Brain microvascular endothelial cell (primary cell): ENCODE results near the gene VCX3B.
"Not testable (repeated sequence)": the region's sequence is repeated elsewhere in the genome, so short reads cannot be mapped to it uniquely, and the experiment has no call there.

ENCODE experiments used
- DNase-seq: peaks from one replicate; pipeline ENCODE4 v3.0.0-alpha.2; 2020
- H3K27ac ChIP-seq: fragments of 250-450 bp; sonication (Bioruptor Pico); 2 replicates; pipeline ENCODE4 v1.5.1; 2020; ENCODE audit warnings: mild to moderate bottlenecking, moderate library complexity
- H3K27me3 ChIP-seq: fragments of 250-450 bp; sonication (Bioruptor Pico); replicated peaks from 2 replicates; pipeline ENCODE4 v1.5.1; 2020; ENCODE audit warnings: mild to moderate bottlenecking
- H3K36me3 ChIP-seq: fragments of 250-450 bp; sonication (Bioruptor Pico); replicated peaks from 2 replicates; pipeline ENCODE4 v1.5.1; 2020; ENCODE audit warnings: mild to moderate bottlenecking
- H3K4me3 ChIP-seq: 2 replicates; pipeline ENCODE4 v1.5.1; 2011; ENCODE audit warnings: low read depth, mild to moderate bottlenecking, control low read depth, low read length, moderate library complexity
- CTCF ChIP-seq: IDR thresholded peaks from 2 replicates; pipeline ENCODE4 v1.5.1; 2011; ENCODE audit warnings: low read depth, mild to moderate bottlenecking, moderate library complexity, low read length, control low read depth, inconsistent platforms; ENCODE audit errors: missing control alignments
- in situ Hi-C: cut with HindIII; loops from 2 replicates; pipeline ENCODE4 v1.10.0; 2017; ENCODE audit warnings: low sequenced_read_pairs, low pct_ligation_motif_present

Gene VCX3B

DNA sequence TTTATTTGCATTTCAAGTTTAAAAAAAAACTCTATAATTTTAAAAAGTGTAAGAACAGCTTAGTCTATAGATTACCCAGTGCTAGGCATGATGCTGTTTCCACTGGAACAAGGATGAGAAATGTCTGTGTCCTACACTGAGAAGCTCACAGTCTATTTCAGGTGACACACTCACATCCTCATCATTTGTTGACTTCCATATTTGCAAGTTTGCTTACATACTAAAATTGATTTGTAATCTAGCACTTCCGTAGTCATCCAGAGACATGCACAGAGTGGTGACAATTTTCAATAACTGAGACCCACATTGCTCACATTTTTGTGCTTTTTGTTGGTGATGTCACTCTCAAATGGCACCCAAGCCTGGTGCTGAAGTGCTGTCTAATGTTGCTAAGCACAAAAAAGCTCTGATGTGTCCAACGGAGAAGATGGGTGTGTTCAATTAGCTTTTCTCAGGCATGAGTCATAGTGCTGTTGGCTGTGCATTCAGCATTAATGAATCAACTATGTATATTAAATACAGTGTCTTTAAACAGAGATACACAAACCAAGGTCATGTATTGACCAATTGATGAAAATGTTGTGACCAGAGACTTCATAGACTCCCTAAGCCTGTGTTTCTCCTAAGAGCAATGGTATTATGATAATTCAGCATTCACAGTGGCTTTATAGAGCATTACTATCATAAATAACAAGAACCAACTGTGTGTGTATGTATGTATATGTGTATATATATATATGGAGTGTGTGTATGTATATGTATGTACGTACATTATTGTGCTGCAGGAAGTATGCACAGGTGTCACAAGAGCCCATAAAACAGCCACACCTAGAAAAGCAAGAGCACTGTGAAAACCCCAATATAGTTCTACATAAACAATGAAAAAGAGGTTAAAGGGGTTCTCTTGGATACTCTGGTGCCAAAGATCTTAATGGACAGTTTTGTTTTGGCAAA lies 31.2 kb upstream of the VCX3B start:
- in situ Hi-C loops: no loop called here
- Histone ChIP-seq H3K27ac (no peak overlapping the region), H3K27me3 (no peaks in the 10 kb centered on the region), H3K4me3 (no peak overlapping the region), H3K36me3 (no peaks in the 10 kb centered on the region)
- DNase-seq: no peak
- no peak for TF ChIP-seq CTCF

DNA sequence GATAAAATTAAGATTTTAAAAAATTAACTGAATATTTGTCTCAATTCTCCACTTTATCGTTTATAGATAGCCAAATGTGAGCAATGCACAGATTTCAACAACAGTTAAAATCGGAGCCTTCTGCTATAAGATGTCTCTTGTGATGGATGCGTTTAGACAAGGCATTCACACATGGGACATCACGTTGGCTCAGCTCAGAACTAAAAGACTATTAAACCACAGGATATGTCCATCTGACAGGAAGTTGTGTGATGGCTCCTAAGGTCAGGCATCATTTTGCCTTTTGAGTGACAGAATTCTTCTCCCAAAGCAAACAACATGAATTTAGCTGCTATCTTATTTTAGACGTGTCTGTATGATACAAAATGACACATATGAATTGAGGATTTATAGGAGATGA lies 17.3 kb upstream of the VCX3B start:
- Histone ChIP-seq H3K36me3 (no peaks in the 10 kb centered on the region), H3K27me3 (no peaks in the 10 kb centered on the region), H3K27ac (no peak overlapping the region), H3K4me3 (no peak overlapping the region)
- in situ Hi-C loops: no loop called here
- DNase-seq: no peak
- no peak for TF ChIP-seq CTCF

DNA sequence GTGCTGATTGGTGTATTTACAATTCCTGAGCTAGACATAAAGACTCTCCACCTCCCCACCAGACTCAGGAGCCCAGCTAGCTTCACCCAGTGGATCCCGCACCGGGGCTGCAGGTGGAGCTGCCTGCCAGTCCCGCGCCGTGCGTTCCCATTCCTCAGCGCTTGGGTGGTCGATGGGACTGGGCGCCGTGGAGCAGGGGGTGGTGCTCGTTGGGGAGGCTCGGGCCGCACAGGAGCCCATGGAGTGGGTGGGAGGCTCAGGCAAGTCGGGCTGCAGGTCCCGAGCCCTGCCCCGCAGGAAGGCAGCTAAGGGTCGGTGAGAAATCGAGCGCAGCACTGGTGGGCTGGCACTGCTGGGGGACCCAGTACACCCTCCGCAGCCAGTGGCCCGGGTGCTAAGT lies 12.3 kb upstream of the VCX3B start:
- H3K4me3 ChIP-seq, H3K27me3 ChIP-seq, in situ Hi-C loops, H3K27ac ChIP-seq, H3K36me3 ChIP-seq, DNase-seq: not testable (repeated sequence)

DNA sequence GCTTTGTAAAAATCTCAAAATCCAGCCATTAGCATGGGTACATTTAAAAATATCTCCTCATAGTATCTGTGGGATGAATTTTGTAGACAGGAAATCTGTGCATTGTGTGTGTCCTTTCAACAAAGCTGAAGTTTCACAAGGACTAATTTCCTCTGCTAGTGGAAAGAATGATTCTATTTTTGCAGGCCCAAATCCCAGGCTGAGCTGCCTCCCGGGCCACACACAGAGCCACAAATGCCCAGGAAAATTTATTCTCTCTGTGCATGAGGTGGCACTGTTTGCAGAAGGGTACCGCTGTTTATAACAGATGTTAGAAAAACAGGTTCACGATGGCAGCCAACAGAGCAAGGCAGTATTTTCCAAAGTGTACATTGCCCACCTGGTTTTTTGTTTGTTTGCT lies 11.0 kb upstream of the VCX3B start:
- in situ Hi-C loops: no loop called here
- no peak for DNase-seq
- Histone ChIP-seq H3K27ac (no peak overlapping the region), H3K27me3 (no peaks in the 10 kb centered on the region), H3K36me3 (no peaks in the 10 kb centered on the region), H3K4me3 (no peak overlapping the region)
- TF ChIP-seq CTCF: no peak

- H3K27ac ChIP-seq: no peak overlapping the region
- H3K4me3 ChIP-seq: no peak overlapping the region
- in situ Hi-C loops: no loop called here
- peak; percentile 41 for TF ChIP-seq CTCF
- no peaks in the 10 kb centered on the region for H3K36me3 ChIP-seq
- no peaks in the 10 kb centered on the region for H3K27me3 ChIP-seq
- no peak for DNase-seq
These were observed 9.1 kb upstream of the VCX3B start for GRCh38 chrX:8455557-8455956.

- H3K27ac ChIP-seq: no peak overlapping the region
- H3K27me3 ChIP-seq: no peaks in the 10 kb centered on the region
- no peak for TF ChIP-seq CTCF
- DNase-seq: no peak
- H3K36me3 ChIP-seq: no peaks in the 10 kb centered on the region
- in situ Hi-C loops: no loop called here
- H3K4me3 ChIP-seq: no peak overlapping the region
These were observed 2.1 kb upstream of the VCX3B start for GRCh38 chrX:8462488-8462887.
